Measurements from ENCODE around the gene PVALB. TPM values are rescaled to one million over a fixed set of nuclear protein-coding genes. Genes with fewer than 3 reads are reported as not detected.

The PVALB gene
- total RNA-seq, 3 donors from 2014 or later (not counting 1 experiment from before 2014, with no cell fraction given), result 0.99 TPM; not detected in 2

- Histone ChIP-seq H3K27ac (ENCODE audit: low read length) (no peak overlapping the region), H3K9me3 (ENCODE audit: control insufficient read depth, insufficient read depth, low read length) (no peaks in the 10 kb centered on the region), H3K27me3 (ENCODE audit: control insufficient read depth, insufficient read depth, low read length) (no peaks in the 10 kb centered on the region), H3K36me3 (ENCODE audit: control insufficient read depth, insufficient read depth, low read length) (no peaks in the 10 kb centered on the region), H3K4me3 (ENCODE audit: low read length) (no peak overlapping the region), H3K4me1 (ENCODE audit: control insufficient read depth, insufficient read depth, low read length) (peaks cover 16% of the 10 kb centered on the region)
- H3K36me3 Mint-ChIP-seq, result no peaks in the 10 kb centered on the region
- no peaks in the 10 kb centered on the region for H3K27me3 Mint-ChIP-seq (ENCODE audit: low read depth in 2 of 2)
- intact Hi-C loops (cut with micrococcal nuclease), result loop anchor here (10.0 kb wide), 1 partner anchor 712 kb away; the partner anchor contains the start of gene MFNG
- DNase-seq (no peak), ATAC-seq (no peak)
- no peak overlapping the region for H3K27ac Mint-ChIP-seq
- no peaks in the 10 kb centered on the region for H3K9me3 Mint-ChIP-seq
- H3K4me1 Mint-ChIP-seq, result peaks cover 22 to 23% of the 10 kb centered on the region in 2 donors
- TF ChIP-seq, protein P1, sequence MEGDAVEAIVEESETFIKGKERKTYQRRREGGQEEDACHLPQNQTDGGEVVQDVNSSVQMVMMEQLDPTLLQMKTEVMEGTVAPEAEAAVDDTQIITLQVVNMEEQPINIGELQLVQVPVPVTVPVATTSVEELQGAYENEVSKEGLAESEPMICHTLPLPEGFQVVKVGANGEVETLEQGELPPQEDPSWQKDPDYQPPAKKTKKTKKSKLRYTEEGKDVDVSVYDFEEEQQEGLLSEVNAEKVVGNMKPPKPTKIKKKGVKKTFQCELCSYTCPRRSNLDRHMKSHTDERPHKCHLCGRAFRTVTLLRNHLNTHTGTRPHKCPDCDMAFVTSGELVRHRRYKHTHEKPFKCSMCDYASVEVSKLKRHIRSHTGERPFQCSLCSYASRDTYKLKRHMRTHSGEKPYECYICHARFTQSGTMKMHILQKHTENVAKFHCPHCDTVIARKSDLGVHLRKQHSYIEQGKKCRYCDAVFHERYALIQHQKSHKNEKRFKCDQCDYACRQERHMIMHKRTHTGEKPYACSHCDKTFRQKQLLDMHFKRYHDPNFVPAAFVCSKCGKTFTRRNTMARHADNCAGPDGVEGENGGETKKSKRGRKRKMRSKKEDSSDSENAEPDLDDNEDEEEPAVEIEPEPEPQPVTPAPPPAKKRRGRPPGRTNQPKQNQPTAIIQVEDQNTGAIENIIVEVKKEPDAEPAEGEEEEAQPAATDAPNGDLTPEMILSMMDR (IDR thresholded peaks at IDR 0.05), result no peak
- no peak overlapping the region for H3K4me3 Mint-ChIP-seq
- WGBS (ENCODE audit: insufficient coverage), result 97% methylated on average over 8 of the region's 8 CpGs
Observed at GRCh38 chr22:36772451-36772850, 44.4 kb downstream of the PVALB start.

- H3K36me3 Mint-ChIP-seq, result no peaks in the 10 kb centered on the region
- peaks cover 16 to 18% of the 10 kb centered on the region in 2 donors for H3K4me1 Mint-ChIP-seq
- H3K27ac Mint-ChIP-seq, result no peak overlapping the region
- H3K4me3 Mint-ChIP-seq, result no peak overlapping the region
- WGBS (ENCODE audit: insufficient coverage), result 96% methylated on average over 13 of the region's 13 CpGs
- TF ChIP-seq, protein P1 (IDR thresholded peaks at IDR 0.05), result no peak
- ATAC-seq, result no peak
- H3K9me3 Mint-ChIP-seq, result no peaks in the 10 kb centered on the region
- Histone ChIP-seq H3K4me3 (ENCODE audit: low read length) (no peak overlapping the region), H3K27ac (ENCODE audit: low read length) (no peak overlapping the region), H3K9me3 (ENCODE audit: control insufficient read depth, insufficient read depth, low read length) (no peaks in the 10 kb centered on the region), H3K4me1 (ENCODE audit: control insufficient read depth, insufficient read depth, low read length) (peaks cover 10% of the 10 kb centered on the region), H3K36me3 (ENCODE audit: control insufficient read depth, insufficient read depth, low read length) (no peaks in the 10 kb centered on the region), H3K27me3 (ENCODE audit: control insufficient read depth, insufficient read depth, low read length) (no peaks in the 10 kb centered on the region)
- no peaks in the 10 kb centered on the region for H3K27me3 Mint-ChIP-seq (ENCODE audit: low read depth in 2 of 2)
- intact Hi-C loops (cut with micrococcal nuclease), result loop anchor here (10.0 kb wide), 1 partner anchor 713 kb away; the partner anchor contains the start of gene MFNG
- no peak for DNase-seq
Observed at GRCh38 chr22:36771356-36772063, 45.3 kb downstream of the PVALB start.

GRCh38 chr22:36770513-36771231 lies 46.2 kb downstream of the PVALB start:
- Mint-ChIP-seq H3K4me3 (no peak overlapping the region), H3K9me3 (no peaks in the 10 kb centered on the region)
- no peak for DNase-seq

More at GRCh38 chr22:36770513-36771231, 46.2 kb downstream of the PVALB start:
- H3K36me3 ChIP-seq (ENCODE audit: control insufficient read depth, insufficient read depth, low read length), result no peaks in the 10 kb centered on the region
- no peak overlapping the region for H3K27ac ChIP-seq (ENCODE audit: low read length)
- TF ChIP-seq, protein P1 (IDR thresholded peaks at IDR 0.05), result no peak
- no peak overlapping the region for H3K4me3 ChIP-seq (ENCODE audit: low read length)
- peak overlapping the region in 1 of 2 donors; percentile 29 for H3K27ac Mint-ChIP-seq
- H3K4me1 ChIP-seq (ENCODE audit: control insufficient read depth, insufficient read depth, low read length), result peaks cover 8% of the 10 kb centered on the region
- no peaks in the 10 kb centered on the region for H3K36me3 Mint-ChIP-seq
- H3K27me3 Mint-ChIP-seq (ENCODE audit: low read depth in 2 of 2), result no peaks in the 10 kb centered on the region
- H3K9me3 ChIP-seq (ENCODE audit: control insufficient read depth, insufficient read depth, low read length), result no peaks in the 10 kb centered on the region
- no peak for ATAC-seq
- 62% methylated on average over 9 of the region's 11 CpGs for WGBS (ENCODE audit: insufficient coverage)
- intact Hi-C loops (cut with micrococcal nuclease), result loop anchor here (10.0 kb wide), 1 partner anchor 714 kb away; the partner anchor contains the start of gene MFNG
- H3K27me3 ChIP-seq (ENCODE audit: control insufficient read depth, insufficient read depth, low read length), result no peaks in the 10 kb centered on the region
- H3K4me1 Mint-ChIP-seq, result peaks cover 12 to 14% of the 10 kb centered on the region in 2 donors
